Fibroblast of mammary gland (primary cell): ENCODE results near the gene C2orf42.

Experiments used
- DNase-seq: peaks from one replicate; pipeline ENCODE4 v3.0.0-alpha.2; 2010; ENCODE audit warnings: low read depth
- H3K4me3 ChIP-seq: 2 replicates; pipeline ENCODE4 v1.5.1; 2011; ENCODE audit warnings: low read depth, mild to moderate bottlenecking, low read length, moderate library complexity; ENCODE audit not compliant: control insufficient read depth
- TF ChIP-seq, protein P1 (sequence below): conservative IDR thresholded peaks from 2 replicates; pipeline ENCODE4 v1.5.1; 2011; ENCODE audit warnings: low read depth, low read length, inconsistent platforms; ENCODE audit not compliant: control insufficient read depth, insufficient read depth

Gene C2orf42

DNA sequence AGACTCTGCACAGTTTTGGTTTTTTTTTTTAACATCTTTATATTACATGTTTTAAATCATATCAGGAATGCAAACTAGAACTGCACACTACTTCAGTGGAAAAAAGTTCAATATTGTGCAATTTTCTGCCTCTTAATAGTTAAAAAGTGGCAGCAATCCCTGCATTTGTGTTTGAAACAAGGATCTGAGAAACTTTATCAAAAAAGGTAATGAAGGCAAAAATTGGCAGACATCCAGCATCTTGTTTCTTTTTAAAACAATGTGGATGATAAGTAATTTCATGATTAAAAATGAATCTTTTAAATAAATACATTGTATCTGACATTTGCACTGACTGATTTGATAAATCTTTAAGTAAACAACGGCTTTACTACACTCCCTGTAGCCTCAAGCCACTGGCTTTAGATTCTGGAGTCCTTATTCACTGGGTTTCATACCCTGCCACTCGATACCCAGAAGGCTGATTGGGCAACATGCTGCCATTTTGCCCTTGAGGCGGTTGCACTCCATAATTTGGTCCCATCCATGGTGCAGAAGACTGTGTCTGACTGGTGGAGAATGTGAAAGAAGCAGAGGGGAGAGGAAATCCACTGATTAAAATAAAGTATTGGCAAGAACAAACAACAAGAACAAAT, 21.6 kb upstream of the C2orf42 start:
- no peak for DNase-seq
- H3K4me3 ChIP-seq = no peak overlapping the region
- TF ChIP-seq, protein P1, sequence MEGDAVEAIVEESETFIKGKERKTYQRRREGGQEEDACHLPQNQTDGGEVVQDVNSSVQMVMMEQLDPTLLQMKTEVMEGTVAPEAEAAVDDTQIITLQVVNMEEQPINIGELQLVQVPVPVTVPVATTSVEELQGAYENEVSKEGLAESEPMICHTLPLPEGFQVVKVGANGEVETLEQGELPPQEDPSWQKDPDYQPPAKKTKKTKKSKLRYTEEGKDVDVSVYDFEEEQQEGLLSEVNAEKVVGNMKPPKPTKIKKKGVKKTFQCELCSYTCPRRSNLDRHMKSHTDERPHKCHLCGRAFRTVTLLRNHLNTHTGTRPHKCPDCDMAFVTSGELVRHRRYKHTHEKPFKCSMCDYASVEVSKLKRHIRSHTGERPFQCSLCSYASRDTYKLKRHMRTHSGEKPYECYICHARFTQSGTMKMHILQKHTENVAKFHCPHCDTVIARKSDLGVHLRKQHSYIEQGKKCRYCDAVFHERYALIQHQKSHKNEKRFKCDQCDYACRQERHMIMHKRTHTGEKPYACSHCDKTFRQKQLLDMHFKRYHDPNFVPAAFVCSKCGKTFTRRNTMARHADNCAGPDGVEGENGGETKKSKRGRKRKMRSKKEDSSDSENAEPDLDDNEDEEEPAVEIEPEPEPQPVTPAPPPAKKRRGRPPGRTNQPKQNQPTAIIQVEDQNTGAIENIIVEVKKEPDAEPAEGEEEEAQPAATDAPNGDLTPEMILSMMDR = no peak

DNA sequence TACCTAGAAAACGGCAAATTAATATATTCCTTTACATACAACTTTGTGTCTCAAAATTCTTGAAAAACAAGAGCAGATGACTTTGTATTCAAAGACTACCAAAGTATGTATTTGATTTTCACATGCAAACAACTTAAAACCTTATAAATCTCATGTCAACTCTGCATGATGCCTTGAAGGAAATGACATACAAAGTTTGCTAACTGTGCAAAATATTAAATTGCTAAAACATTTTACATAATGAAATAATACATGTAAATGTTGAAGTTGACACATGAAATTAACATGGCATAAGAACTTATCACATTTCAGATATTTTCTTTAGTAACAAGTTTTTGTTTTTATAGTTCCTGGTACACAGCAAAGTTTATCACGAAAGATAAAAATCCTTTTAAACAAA, 20.8 kb upstream of the C2orf42 start:
- no peak for DNase-seq
- TF ChIP-seq, protein P1 = no peak
- no peak overlapping the region for H3K4me3 ChIP-seq

DNA sequence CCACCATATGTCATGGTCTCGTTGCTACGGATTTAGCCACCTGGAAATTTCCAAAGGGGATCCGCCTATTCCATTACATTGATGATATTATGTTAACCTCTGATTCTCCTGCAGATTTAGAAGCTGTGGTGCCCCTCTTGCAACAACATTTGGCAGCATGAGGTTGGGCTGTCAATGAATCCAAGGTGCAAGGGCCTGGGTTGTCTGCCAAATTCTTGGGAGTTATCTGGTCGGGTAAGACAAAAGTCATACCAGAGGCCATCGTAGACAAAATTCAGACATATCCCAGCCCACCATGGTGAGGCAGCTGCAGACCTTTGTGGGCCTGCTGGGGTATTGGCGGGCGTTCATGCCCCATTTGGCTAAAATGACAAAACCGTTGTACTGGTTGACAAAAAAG, 13.6 kb upstream of the C2orf42 start:
- no peak for DNase-seq
- TF ChIP-seq, protein P1 = no peak
- no peak overlapping the region for H3K4me3 ChIP-seq

DNA sequence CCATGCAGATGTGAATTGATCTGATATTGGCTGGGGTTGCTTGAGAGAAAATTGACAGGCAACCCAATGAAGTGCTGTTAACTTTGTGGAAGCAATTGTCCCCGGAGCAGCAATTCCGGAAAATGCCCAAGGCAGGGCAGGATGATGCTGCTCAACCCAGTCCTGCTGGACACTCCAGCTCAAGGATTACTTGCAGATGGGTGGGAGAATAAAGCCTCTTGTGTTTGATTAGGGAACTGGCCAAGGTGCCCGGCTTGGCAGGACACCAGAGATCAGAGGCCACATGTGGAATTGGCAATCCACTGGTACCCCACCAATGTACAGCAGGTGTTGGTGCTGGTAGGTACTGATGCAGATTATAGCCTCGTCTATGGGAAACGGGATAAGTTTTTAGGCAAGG, 12.3 kb upstream of the C2orf42 start:
- TF ChIP-seq, protein P1 = no peak
- no peak for DNase-seq
- H3K4me3 ChIP-seq = no peak overlapping the region

DNA sequence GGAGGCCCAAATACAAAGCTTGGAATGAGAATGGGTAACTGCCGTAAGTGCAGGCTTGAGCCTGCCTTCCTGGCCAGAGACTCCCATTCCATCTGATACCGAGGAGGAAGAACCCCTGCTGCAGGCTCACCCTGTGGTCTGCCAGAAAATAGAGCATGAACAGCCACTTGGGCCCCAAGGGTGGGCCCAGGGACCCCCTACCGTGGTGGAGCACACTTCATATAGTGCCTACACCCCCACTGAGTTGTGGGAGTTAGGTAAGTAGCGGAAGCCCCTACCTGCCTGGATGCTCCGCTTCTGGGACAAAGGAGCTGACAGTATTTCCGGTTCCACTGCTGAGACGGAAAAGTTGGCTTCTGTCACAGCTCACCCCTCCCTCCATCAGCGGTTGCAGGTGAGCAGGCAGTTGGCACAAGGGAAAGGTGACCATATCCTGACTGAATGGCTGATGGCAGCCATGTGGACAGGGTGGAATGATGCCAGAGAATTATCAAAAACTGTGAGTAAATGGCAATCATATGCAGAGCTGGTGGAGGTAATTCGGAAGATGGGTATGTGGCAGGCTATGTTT, 11.5 kb upstream of the C2orf42 start:
- no peak for DNase-seq
- TF ChIP-seq, protein P1 = no peak
- H3K4me3 ChIP-seq = no peak overlapping the region

DNA sequence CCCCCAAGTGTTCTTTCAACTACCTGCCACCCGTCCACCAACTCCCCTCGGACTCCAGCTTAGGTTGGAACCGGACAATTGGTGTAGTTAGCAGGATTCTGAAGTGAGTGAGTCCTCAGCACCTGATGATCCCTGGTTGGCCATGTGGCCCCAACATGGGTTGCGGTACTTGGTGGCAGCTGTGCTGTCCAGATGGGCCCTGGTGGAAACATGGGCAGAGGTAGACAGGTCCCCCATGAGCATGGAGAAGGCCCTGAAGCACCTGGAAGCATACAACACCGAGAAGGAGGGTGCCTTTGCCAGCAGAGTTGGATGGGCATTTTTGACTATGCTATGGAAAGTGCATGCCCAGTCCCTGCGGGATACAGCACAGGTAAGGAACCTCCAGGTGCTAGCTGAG, 11.0 kb upstream of the C2orf42 start:
- TF ChIP-seq, protein P1 = no peak
- DNase-seq = no peak
- no peak overlapping the region for H3K4me3 ChIP-seq

DNA sequence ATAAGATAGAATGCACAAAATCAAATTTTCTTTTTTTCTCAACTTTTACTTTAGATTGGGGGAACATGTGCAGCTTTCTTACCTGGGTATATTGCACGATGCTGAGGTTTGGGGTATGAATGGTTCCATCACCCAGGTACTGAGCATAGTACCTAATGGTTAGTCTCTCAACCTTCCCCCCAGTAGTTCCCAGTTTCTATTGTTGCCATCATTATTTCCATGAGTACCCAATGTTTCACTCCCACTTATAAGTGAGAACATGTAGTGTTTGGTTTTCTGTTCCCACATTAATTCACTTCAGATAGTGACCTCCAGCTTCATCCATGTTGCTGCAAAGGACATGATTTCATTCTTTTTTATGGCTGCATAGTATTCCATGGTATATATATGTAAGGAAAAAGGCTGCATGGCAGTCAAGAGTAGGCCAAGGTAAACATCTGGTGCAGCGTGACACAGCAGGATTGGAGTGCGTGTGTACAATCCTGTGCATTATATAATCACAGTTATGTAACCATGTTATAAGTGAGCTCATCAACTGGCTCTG, 10.5 kb upstream of the C2orf42 start:
- TF ChIP-seq, protein P1 = no peak

More for the DNA sequence above, 10.5 kb upstream of the C2orf42 start:
- no peak overlapping the region for H3K4me3 ChIP-seq
- DNase-seq = no peak
